Measurements from ENCODE around the gene PFDN4.

PFDN4 gene

DNA sequence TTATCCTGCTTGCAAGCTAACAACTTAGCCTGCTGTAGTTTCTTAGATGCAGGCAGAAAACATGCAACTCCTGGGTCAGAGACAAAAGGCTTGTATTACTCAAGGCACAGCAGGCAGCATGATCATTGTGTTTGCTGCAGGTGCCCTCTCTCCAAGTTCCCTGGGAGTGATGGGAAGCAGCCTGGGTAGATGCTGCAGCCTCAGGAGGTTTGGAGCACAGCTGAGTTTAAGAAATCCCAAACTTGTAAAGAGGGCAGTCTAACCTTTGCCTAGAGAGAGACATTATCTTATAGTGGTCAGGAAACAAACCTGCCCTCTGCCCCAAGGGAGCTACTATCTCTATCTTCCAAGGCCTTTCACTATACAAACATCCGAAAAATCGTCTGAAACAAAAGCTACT lies 61.1 kb downstream of the PFDN4 start:
- no peak for DNase-seq (ENCODE audit: low read depth)

All from non-pigmented ciliary epithelial cell (primary cell).